Measurements from ENCODE around the gene GFRA1.

DNA sequence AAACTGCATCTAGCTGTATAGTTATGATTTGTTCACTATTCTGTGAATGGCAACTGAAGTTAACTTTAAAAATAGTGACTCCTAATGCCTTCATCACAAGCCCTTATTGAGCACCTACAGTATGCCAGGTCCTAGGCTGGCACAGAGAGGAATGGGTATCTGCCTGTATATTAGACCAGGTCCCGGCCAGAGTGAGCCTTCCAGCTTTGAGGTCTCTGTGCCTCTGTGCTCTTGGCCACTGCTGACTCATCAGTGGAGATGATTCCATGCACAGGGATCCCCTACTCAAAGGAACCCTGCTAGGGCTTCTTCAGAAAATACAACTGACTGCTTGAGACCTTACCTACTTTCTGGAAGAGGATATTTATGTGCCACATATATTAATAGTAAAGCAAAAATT, 118.4 kb downstream of the GFRA1 start:
- no peak for TF ChIP-seq POLR2A (IDR thresholded peaks at IDR 0.05)
- TF ChIP-seq, protein P1, sequence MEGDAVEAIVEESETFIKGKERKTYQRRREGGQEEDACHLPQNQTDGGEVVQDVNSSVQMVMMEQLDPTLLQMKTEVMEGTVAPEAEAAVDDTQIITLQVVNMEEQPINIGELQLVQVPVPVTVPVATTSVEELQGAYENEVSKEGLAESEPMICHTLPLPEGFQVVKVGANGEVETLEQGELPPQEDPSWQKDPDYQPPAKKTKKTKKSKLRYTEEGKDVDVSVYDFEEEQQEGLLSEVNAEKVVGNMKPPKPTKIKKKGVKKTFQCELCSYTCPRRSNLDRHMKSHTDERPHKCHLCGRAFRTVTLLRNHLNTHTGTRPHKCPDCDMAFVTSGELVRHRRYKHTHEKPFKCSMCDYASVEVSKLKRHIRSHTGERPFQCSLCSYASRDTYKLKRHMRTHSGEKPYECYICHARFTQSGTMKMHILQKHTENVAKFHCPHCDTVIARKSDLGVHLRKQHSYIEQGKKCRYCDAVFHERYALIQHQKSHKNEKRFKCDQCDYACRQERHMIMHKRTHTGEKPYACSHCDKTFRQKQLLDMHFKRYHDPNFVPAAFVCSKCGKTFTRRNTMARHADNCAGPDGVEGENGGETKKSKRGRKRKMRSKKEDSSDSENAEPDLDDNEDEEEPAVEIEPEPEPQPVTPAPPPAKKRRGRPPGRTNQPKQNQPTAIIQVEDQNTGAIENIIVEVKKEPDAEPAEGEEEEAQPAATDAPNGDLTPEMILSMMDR (IDR thresholded peaks at IDR 0.05): no peak
